Muscle layer of duodenum (tissue), 2 donors: Measurements from ENCODE around the gene ATP13A2.

Experiments
- H3K27ac ChIP-seq: one replicate; pipeline ENCODE4 v1.7.0; 2013; ENCODE audit warnings: mild to moderate bottlenecking, low read length
- H3K27me3 ChIP-seq: one replicate; pipeline ENCODE4 v1.7.0; 2013; ENCODE audit warnings: low read depth, mild to moderate bottlenecking, control low read depth, low read length
- H3K36me3 ChIP-seq, 2 donors: one replicate each; pipeline ENCODE4 v1.7.0; 2013; ENCODE audit warnings: low read length in 2 of 2, control low read depth in 1 of 2, mild to moderate bottlenecking in 1 of 2; ENCODE audit not compliant: insufficient read depth in 2 of 2, control insufficient read depth in 1 of 2
- H3K4me1 ChIP-seq, 2 donors: one replicate each; pipeline ENCODE4 v1.7.0; 2013; ENCODE audit warnings: low read length in 2 of 2, mild to moderate bottlenecking in 2 of 2, control low read depth in 1 of 2, moderate library complexity in 1 of 2; ENCODE audit not compliant: insufficient read depth in 2 of 2, control insufficient read depth in 1 of 2
- H3K4me3 ChIP-seq, 2 donors: one replicate each; pipeline ENCODE4 v1.7.0; 2013; ENCODE audit warnings: low read length in 2 of 2, low read depth in 1 of 2, mild to moderate bottlenecking in 1 of 2
- H3K9me3 ChIP-seq, 2 donors: one replicate each; pipeline ENCODE4 v1.7.0; 2013; ENCODE audit warnings: low read length in 2 of 2, control low read depth in 1 of 2, mild to moderate bottlenecking in 1 of 2; ENCODE audit not compliant: control insufficient read depth in 1 of 2
- donor health status: healthy.

ATP13A2 gene

DNA sequence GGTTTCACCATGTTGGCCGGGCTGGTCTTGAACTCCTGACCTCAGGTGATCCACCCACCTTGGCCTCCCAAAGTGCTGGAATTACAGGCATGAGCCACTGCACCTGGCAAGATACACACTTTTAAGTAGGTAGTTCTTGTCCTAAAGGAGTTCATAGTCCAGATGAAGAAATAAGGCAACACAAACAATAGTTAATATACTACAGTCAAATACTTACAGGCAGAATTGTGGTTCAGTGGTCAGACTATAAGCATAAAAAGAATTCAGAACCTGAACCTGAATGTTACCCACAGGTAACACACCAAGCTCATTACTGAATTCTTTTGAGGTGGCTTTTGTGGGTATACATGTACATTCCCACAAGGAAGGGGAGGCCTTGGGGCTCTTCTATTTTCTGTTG is 40.3 kb upstream of the ATP13A2 start:
- H3K27ac ChIP-seq = no peak overlapping the region
- peaks cover 11 to 23% of the 10 kb centered on the region in 2 donors for H3K4me1 ChIP-seq
- no peaks in the 10 kb centered on the region for H3K9me3 ChIP-seq
- H3K27me3 ChIP-seq = no peaks in the 10 kb centered on the region
- H3K4me3 ChIP-seq = no peak overlapping the region
- H3K36me3 ChIP-seq = peaks cover 7 to 10% of the 10 kb centered on the region in 2 donors

DNA sequence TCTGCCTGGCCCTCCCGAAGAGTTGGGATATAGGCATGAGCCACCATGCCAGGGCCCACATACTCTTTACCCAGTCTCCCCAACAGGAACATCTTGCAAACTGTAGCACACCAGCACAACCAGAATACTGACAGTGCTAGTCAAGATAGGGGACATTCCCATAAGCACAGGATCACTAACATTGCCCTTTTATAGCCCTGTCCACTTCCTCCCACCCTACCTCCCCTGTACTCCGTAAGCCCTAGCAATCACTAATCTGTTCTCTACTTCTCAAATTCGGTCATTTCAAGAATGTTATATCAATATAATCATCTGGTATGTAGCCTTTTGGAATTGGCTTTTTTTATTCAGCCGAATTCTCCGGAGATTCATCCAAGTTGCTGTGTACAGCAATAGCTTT is 36.2 kb upstream of the ATP13A2 start:
- Histone ChIP-seq H3K27ac (no peak overlapping the region), H3K4me3 (no peak overlapping the region), H3K9me3 (no peaks in the 10 kb centered on the region), H3K4me1 (peaks cover 10 to 31% of the 10 kb centered on the region in 2 donors), H3K36me3 (peaks cover 19 to 31% of the 10 kb centered on the region in 2 donors), H3K27me3 (no peaks in the 10 kb centered on the region)

DNA sequence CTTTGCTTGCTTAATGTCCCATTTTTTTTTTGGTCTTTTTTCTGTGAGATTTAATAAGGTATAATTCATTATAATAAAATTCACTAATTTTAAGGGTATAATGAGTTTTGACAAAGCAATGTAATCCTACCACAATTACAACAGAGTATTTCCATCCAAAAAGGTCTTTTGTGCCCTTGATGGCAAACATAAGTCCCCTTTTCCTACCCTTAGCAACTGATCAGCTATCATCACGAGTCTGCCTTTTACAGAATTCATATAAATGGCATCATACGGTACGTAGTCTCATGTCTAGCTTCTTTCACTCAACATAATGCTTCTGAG is 34.6 kb upstream of the ATP13A2 start:
- Histone ChIP-seq H3K4me3 (no peak overlapping the region), H3K36me3 (peaks cover 26 to 47% of the 10 kb centered on the region in 2 donors), H3K27me3 (no peaks in the 10 kb centered on the region), H3K27ac (no peak overlapping the region), H3K4me1 (peaks cover 3 to 16% of the 10 kb centered on the region in 2 donors), H3K9me3 (no peaks in the 10 kb centered on the region)

DNA sequence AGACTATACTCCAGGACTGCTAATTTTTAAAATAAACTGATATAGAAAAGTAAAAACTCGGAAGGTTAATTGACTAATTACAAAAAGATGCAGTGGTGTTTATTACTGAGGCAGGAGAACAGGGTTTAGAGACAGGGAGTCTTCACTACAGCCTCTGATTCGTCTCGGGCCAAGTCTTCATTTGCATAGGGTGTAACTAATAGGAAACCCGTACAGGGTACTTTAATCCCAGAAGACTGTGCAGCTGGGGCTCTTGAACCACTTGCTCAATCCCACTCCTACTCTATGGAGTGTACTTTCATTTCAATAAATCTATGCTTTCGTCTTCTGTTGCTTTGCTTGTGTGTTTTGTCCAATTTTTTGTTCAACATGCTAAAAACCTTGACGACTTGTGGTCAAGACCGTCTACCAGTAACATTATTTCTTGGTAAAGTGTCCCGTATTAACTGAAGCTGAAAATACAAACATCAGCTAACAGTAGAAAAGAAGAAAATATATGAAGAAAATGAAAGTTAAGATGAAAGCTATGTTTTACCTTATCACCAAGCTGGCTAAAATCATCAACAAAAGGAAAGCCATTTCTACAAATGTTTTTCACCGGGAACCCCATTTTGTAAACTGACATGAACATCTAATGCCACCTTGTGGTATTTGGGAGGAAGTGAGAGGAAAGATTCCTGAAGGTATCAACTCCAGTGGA is 34.1 kb upstream of the ATP13A2 start:
- H3K4me1 ChIP-seq = peaks cover 3 to 13% of the 10 kb centered on the region in 2 donors
- peak overlapping the region; percentile 41 to 57 for H3K4me3 ChIP-seq
- no peaks in the 10 kb centered on the region for H3K9me3 ChIP-seq
- H3K27me3 ChIP-seq = no peaks in the 10 kb centered on the region
- H3K27ac ChIP-seq = peak overlapping the region; percentile 2
- H3K36me3 ChIP-seq = peaks cover 23 to 50% of the 10 kb centered on the region in 2 donors

DNA sequence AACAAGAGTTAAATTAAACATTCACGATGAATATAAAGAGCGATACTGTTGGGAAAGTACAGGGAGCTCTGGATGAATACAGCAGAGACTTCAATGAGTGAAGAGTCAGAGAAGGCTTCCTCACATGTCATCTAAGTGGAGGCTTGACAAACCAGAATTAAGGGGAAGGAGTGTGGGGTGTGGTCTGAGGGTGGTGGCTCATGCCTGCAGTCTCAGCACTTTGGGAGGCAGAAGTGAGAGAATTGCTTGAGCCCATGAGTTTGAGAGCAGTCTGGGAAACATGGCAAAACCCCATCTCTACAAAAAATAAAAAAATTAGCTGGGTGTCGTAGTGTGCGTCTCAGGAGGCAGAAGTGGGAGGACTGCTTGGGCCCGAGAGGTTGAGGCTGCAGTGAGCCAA is 33.4 kb upstream of the ATP13A2 start:
- Histone ChIP-seq H3K27ac (peak overlapping the region; percentile 2), H3K27me3 (no peaks in the 10 kb centered on the region), H3K4me3 (no peak overlapping the region), H3K36me3 (peaks cover 25 to 51% of the 10 kb centered on the region in 2 donors), H3K9me3 (no peaks in the 10 kb centered on the region), H3K4me1 (peaks cover 3 to 13% of the 10 kb centered on the region in 2 donors)

DNA sequence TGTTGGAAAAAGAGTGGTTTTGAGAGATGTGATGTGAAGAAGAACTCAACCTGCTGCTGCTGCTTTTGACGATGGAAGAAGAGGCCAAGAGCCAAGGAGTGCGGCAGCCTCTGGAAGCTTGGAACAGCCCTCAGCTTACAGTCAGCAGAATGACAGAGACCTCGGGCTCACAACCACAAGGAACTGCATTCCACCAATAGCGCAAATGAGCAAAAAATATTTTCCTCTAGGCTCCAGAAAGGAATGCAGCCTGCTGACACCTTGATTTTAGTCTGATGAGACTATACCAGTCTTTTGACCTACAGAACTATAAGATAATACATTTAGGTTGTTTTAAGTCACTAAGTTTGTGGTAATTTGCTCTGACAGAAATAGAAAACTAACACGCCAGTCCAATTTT is 31.9 kb upstream of the ATP13A2 start:
- Histone ChIP-seq H3K27me3 (no peaks in the 10 kb centered on the region), H3K4me3 (no peak overlapping the region), H3K9me3 (no peaks in the 10 kb centered on the region), H3K4me1 (peaks cover 3 to 13% of the 10 kb centered on the region in 2 donors), H3K36me3 (peaks cover 23 to 51% of the 10 kb centered on the region in 2 donors), H3K27ac (no peak overlapping the region)

DNA sequence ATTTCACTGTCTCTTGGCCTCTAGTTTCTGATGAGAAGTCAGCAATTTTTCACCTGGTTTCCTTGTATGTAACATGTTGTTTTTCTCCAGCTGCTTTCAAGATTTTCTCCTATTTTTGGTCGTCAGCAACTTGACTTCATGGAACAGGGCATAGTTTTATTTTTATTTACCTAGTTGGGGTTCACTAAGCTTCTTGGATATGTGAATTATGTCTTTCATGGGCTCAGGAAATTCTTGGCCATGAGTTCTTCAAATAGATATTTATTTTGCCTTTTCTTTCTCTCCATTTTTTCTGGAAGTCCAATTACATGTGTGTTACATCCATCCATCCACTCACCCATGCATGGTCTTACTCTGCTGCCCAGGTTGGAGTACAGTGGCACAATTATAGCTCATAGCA is 28.4 kb upstream of the ATP13A2 start:
- Histone ChIP-seq H3K4me1 (peaks cover under 1 to 3% of the 10 kb centered on the region in 2 donors), H3K9me3 (no peaks in the 10 kb centered on the region), H3K27me3 (no peaks in the 10 kb centered on the region), H3K36me3 (peaks cover 23 to 51% of the 10 kb centered on the region in 2 donors), H3K27ac (no peak overlapping the region), H3K4me3 (no peak overlapping the region)

DNA sequence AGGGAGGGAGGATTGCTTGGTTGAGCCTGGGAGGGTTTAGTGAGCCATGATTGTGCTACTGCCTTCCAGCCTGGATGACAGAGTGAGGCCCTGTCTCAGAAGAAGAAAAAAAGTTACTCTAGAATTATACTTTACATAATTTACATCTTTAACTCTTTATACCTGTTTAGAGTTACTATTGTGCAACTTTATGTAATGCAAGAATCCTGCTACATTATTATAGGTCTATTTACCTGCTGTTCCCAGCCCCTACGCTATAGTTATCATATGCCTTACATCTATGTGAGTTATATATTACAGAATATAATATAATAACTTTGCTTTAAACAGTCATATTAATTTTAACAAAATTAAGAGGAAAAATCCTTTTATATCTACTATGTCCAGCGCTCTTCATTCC is 27.8 kb upstream of the ATP13A2 start:
- no peaks in the 10 kb centered on the region for H3K27me3 ChIP-seq
- H3K27ac ChIP-seq = no peak overlapping the region
- H3K4me3 ChIP-seq = no peak overlapping the region
- H3K36me3 ChIP-seq = peaks cover 23 to 45% of the 10 kb centered on the region in 2 donors
- no peaks in the 10 kb centered on the region for H3K9me3 ChIP-seq
- H3K4me1 ChIP-seq = no peaks in the 10 kb centered on the region

DNA sequence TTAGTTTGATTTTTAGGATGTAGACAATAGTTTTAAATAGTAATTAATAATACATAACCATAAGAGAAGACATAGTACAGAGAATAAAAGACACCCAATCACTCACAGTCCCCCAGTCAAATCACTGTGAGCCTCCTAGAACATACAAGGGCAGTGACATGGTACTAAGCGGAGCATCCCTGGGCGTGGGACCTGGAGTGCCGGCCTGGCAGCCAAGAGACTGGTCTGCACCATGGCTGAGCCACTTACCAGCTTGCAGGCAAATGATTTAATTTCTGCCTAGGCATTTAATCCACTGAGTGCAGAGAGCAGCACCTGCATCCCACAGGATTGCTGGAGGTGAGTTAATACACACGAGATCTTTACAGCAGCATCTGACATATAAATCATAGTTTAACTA is 21.8 kb upstream of the ATP13A2 start:
- no peaks in the 10 kb centered on the region for H3K4me1 ChIP-seq
- no peaks in the 10 kb centered on the region for H3K9me3 ChIP-seq
- H3K27ac ChIP-seq = no peak overlapping the region
- H3K36me3 ChIP-seq = peaks cover 18 to 22% of the 10 kb centered on the region in 2 donors
- no peaks in the 10 kb centered on the region for H3K27me3 ChIP-seq
- no peak overlapping the region for H3K4me3 ChIP-seq

DNA sequence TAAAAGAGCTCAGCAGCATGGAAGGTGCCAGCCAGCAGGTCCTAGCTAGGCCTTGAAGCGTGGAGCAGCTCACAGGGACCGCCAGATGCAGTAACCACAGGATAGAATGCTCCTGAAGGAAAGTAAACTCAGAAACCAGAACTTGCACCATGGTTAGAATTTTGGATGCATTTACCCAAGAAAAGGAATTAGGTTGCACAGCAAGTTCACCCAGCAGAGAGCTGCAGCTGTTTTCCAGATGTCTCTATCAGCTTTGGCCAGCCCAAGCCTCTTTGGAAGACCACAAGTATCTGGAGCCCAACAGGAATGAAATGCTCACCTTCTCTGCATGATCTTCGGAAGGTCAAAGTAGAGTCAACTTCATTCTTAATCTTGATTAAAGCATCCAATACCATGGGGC is 21.0 kb upstream of the ATP13A2 start:
- Histone ChIP-seq H3K9me3 (no peaks in the 10 kb centered on the region), H3K4me1 (no peaks in the 10 kb centered on the region), H3K27ac (no peak overlapping the region), H3K4me3 (no peak overlapping the region), H3K36me3 (peaks cover 22 to 30% of the 10 kb centered on the region in 2 donors), H3K27me3 (no peaks in the 10 kb centered on the region)

DNA sequence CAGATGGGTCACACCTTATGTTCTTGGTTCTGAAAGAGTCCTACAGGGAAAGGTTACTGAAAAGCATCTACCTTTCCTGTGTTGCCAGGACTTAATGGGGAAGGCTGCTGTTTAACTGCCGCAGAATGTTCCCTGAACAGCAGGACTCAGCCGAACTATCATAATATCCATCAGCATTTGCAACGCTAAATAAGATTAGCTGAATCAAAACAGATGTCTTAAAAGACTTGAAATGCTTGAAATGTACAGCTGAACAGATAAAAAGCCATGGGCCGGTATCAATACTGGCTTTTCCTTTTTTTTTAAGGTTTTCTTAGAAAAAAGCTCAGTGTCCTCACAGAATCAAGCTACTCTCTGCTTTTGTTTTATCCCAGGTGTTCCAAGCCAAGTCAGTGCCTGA is 19.7 kb upstream of the ATP13A2 start:
- Histone ChIP-seq H3K4me1 (no peaks in the 10 kb centered on the region), H3K4me3 (no peak overlapping the region), H3K9me3 (no peaks in the 10 kb centered on the region), H3K36me3 (peaks cover 30 to 39% of the 10 kb centered on the region in 2 donors), H3K27ac (no peak overlapping the region), H3K27me3 (no peaks in the 10 kb centered on the region)

DNA sequence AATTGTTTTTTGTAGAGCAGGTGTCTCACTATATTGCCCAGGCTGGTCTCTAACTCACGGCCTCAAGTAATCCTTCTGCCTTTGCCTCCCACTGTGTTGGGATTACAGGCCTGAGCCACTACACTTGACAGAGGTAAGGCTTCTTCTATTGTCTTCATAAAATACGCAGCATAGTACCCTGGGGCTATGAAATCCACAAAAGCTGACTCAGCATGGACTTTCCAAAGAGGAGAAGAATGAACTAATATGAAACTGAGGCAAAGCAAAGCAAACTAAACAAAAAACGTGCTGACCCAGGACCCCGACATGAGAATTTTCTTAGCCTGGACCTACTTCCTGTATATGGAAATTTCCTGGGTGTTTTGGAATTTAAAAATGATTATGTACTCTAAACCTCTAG is 18.5 kb upstream of the ATP13A2 start:
- no peak overlapping the region for H3K27ac ChIP-seq
- no peaks in the 10 kb centered on the region for H3K27me3 ChIP-seq
- no peak overlapping the region for H3K4me3 ChIP-seq
- H3K9me3 ChIP-seq = no peaks in the 10 kb centered on the region
- peaks cover 35 to 48% of the 10 kb centered on the region in 2 donors for H3K36me3 ChIP-seq
- H3K4me1 ChIP-seq = no peaks in the 10 kb centered on the region
